DMS153 treated with DMSO at 0.1 percent for 48 hours (cell line): Measurements from ENCODE around the gene PRDM16.
"Not testable (repeated sequence)": the region's sequence is repeated elsewhere in the genome, so short reads cannot be mapped to it uniquely, and the experiment has no call there.

Experiments
- DNase-seq: peaks from one replicate; lab custom pipeline; 2025; ENCODE audit not compliant: unreplicated experiment; lab: John Stamatoyannopoulos, UW

Gene PRDM16

GRCh38 chr1:3080053-3080955 lies 11.3 kb downstream of the PRDM16 start:
- no peak for DNase-seq

- no peak for DNase-seq
These were observed 12.2 kb downstream of the PRDM16 start for GRCh38 chr1:3081171-3081683.

GRCh38 chr1:3082051-3082450 lies 13.0 kb downstream of the PRDM16 start:
- no peak for DNase-seq

- DNase-seq: no peak
These were observed 13.8 kb downstream of the PRDM16 start for GRCh38 chr1:3082571-3083516.

- no peak for DNase-seq
These were observed 15.2 kb downstream of the PRDM16 start for GRCh38 chr1:3084154-3084553.

GRCh38 chr1:3084726-3085125 lies 15.7 kb downstream of the PRDM16 start:
- no peak for DNase-seq

- DNase-seq: no peak
These were observed 16.7 kb downstream of the PRDM16 start for GRCh38 chr1:3085721-3086120.

GRCh38 chr1:3086272-3086974 lies 17.4 kb downstream of the PRDM16 start:
- DNase-seq: no peak

- DNase-seq: no peak
These were observed 18.0 kb downstream of the PRDM16 start for GRCh38 chr1:3087049-3087448.

- DNase-seq: not testable (repeated sequence)
These were observed 19.1 kb downstream of the PRDM16 start for GRCh38 chr1:3087946-3088668.

- no peak for DNase-seq
These were observed 20.5 kb downstream of the PRDM16 start for GRCh38 chr1:3089490-3089889.

- no peak for DNase-seq
These were observed 22.3 kb downstream of the PRDM16 start for GRCh38 chr1:3091334-3091733.

GRCh38 chr1:3092530-3092929 lies 23.5 kb downstream of the PRDM16 start:
- DNase-seq: no peak

- DNase-seq: no peak
These were observed 25.1 kb downstream of the PRDM16 start for GRCh38 chr1:3093898-3094626.

GRCh38 chr1:3094863-3095780 lies 26.1 kb downstream of the PRDM16 start:
- DNase-seq: no peak

GRCh38 chr1:3096345-3096744 lies 27.3 kb downstream of the PRDM16 start:
- no peak for DNase-seq

- no peak for DNase-seq
These were observed 28.2 kb downstream of the PRDM16 start for GRCh38 chr1:3097231-3097630.

- no peak for DNase-seq
These were observed 28.9 kb downstream of the PRDM16 start for GRCh38 chr1:3097861-3098260.

- no peak for DNase-seq
These were observed 30.9 kb downstream of the PRDM16 start for GRCh38 chr1:3099861-3100260.
